Panc1 (cell line): ENCODE results near the gene C14orf132. TPM values are rescaled to one million over a fixed set of nuclear protein-coding genes. Genes with fewer than 3 reads are reported as not detected.

Source experiments
- ATAC-seq: fragments of 200-7000 bp; cut with Tn5 transposase; 2 replicates; pipeline ENCODE4 v1.9.1; 2020; ENCODE audit warnings: mild to moderate bottlenecking, moderate library complexity
- BruUV-seq: library from RNA; stranded (reverse); fragments of 400-500 nt; replicated peaks from 2 replicates; lab custom pipeline; 2021; lab: Mats Ljungman, UMichigan
- CTCF ChIA-PET: fragments of 300-600 bp; sonication (Branson Sonifier 250); formaldehyde crosslinking; loops from one replicate; lab custom pipeline; 2022; ENCODE audit warnings: antibody characterized with exemption; lab: Charles Lee
- POLR2A ChIA-PET: fragments of 300-600 bp; sonication (Branson Sonifier 250); formaldehyde crosslinking; loops from one replicate; lab custom pipeline; 2022; ENCODE audit warnings: antibody characterized with exemption; lab: Charles Lee
- DNase-seq: peaks from one replicate; pipeline ENCODE4 v3.0.0-alpha.2; 2010; ENCODE audit warnings: low read depth, low spot score
- H3K27ac ChIP-seq: 2 replicates; pipeline ENCODE4 v1.5.1; 2011; ENCODE audit warnings: mild to moderate bottlenecking, low read length, inconsistent platforms
- H3K27me3 ChIP-seq: fragments of 200-500 bp; sonication (Bioruptor generic); 2 replicates; pipeline ENCODE4 v1.6.0; 2014; ENCODE audit warnings: low read length, inconsistent platforms; ENCODE audit not compliant: control insufficient read depth, insufficient read depth
- H3K36me3 ChIP-seq: fragments of 200-500 bp; sonication (Bioruptor generic); 2 replicates; pipeline ENCODE4 v1.5.1; 2014; ENCODE audit warnings: inconsistent platforms, mild to moderate bottlenecking, low read length, moderate library complexity; ENCODE audit not compliant: control insufficient read depth, insufficient read depth
- H3K4me1 ChIP-seq: 2 replicates; pipeline ENCODE4 v1.5.1; 2011; ENCODE audit warnings: inconsistent platforms, mild to moderate bottlenecking, low read length, moderate library complexity; ENCODE audit not compliant: control insufficient read depth, insufficient read depth
- H3K4me3 ChIP-seq, 2 experiments: 2 replicates each; pipeline ENCODE4 v1.5.1; 2011 to 2012; ENCODE audit warnings: low read depth in 2 of 2, low read length in 2 of 2, mild to moderate bottlenecking in 2 of 2, inconsistent platforms in 1 of 2, moderate library complexity in 1 of 2
- H3K9me3 ChIP-seq: fragments of 200-500 bp; sonication (Bioruptor generic); 2 replicates; pipeline ENCODE4 v1.5.1; 2014; ENCODE audit warnings: low read depth, mild to moderate bottlenecking, inconsistent platforms, low read length, moderate library complexity; ENCODE audit not compliant: control insufficient read depth, insufficient read depth
- POLR2AphosphoS5 ChIP-seq: IDR thresholded peaks from 2 replicates; pipeline ENCODE4 v1.6.1; 2012; ENCODE audit warnings: mild to moderate bottlenecking, low read depth, low read length, moderate library complexity
- SIN3A ChIP-seq: IDR thresholded peaks from 2 replicates; pipeline ENCODE4 v1.6.1; 2012; ENCODE audit warnings: low read depth, mild to moderate bottlenecking, low read length, moderate library complexity, borderline replicate concordance; ENCODE audit not compliant: insufficient read depth
- TCF7L2 ChIP-seq: IDR thresholded peaks from 2 replicates; pipeline ENCODE4 v1.6.1; 2011; ENCODE audit warnings: mild to moderate bottlenecking, low read depth, low read length, inconsistent platforms
- in situ Hi-C: cut with HindIII; loops from 2 replicates; pipeline ENCODE4 v1.10.0; 2016; ENCODE audit warnings: low sequenced_read_pairs, low pct_unique_long_range_greater_than_20kb
- intact Hi-C: fragments of 100-400 bp; cut with micrococcal nuclease; formaldehyde crosslinking; loops from one replicate; pipeline ENCODE4 v1.10.0; 2022; ENCODE audit not compliant: unreplicated experiment
- total RNA-seq: library from RNA; stranded (reverse); gene quantifications from one replicate; pipeline ENCODE4 v1.2.1, GENCODE V29; 2021; ENCODE audit not compliant: unreplicated experiment
- TF ChIP-seq, protein P1 (sequence below): fragments of 450-650 bp; IDR thresholded peaks from 2 replicates; pipeline ENCODE4 v1.5.1; 2017; ENCODE audit warnings: mild to moderate bottlenecking
- TF ChIP-seq, protein P2 (sequence below), 2 experiments: IDR thresholded peaks; 2 replicates each; pipeline ENCODE4 v1.6.1; 2011 to 2012; ENCODE audit warnings: low read depth in 2 of 2, control low read depth in 1 of 2, low read length in 1 of 2, mild to moderate bottlenecking in 1 of 2, moderate library complexity in 1 of 2; ENCODE audit not compliant: insufficient read depth in 1 of 2

C14orf132 gene
- total RNA-seq, 1 experiment from 2014 or later = 23.0 TPM

- in situ Hi-C loops = no loop called here
- no peak for DNase-seq
These were observed 41.4 kb downstream of the C14orf132 start for GRCh38 chr14:96080571-96080970.

GRCh38 chr14:96081224-96081623 lies 42.1 kb downstream of the C14orf132 start:
- H3K36me3 ChIP-seq = no peaks in the 10 kb centered on the region
- H3K27ac ChIP-seq = peak overlapping the region; percentile 51; the same call in 1 of the 2 replicates
- TF ChIP-seq POLR2AphosphoS5 (no peak), SIN3A (no peak)
- TF ChIP-seq, protein P1, sequence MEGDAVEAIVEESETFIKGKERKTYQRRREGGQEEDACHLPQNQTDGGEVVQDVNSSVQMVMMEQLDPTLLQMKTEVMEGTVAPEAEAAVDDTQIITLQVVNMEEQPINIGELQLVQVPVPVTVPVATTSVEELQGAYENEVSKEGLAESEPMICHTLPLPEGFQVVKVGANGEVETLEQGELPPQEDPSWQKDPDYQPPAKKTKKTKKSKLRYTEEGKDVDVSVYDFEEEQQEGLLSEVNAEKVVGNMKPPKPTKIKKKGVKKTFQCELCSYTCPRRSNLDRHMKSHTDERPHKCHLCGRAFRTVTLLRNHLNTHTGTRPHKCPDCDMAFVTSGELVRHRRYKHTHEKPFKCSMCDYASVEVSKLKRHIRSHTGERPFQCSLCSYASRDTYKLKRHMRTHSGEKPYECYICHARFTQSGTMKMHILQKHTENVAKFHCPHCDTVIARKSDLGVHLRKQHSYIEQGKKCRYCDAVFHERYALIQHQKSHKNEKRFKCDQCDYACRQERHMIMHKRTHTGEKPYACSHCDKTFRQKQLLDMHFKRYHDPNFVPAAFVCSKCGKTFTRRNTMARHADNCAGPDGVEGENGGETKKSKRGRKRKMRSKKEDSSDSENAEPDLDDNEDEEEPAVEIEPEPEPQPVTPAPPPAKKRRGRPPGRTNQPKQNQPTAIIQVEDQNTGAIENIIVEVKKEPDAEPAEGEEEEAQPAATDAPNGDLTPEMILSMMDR = no peak
- TF ChIP-seq, protein P2, sequence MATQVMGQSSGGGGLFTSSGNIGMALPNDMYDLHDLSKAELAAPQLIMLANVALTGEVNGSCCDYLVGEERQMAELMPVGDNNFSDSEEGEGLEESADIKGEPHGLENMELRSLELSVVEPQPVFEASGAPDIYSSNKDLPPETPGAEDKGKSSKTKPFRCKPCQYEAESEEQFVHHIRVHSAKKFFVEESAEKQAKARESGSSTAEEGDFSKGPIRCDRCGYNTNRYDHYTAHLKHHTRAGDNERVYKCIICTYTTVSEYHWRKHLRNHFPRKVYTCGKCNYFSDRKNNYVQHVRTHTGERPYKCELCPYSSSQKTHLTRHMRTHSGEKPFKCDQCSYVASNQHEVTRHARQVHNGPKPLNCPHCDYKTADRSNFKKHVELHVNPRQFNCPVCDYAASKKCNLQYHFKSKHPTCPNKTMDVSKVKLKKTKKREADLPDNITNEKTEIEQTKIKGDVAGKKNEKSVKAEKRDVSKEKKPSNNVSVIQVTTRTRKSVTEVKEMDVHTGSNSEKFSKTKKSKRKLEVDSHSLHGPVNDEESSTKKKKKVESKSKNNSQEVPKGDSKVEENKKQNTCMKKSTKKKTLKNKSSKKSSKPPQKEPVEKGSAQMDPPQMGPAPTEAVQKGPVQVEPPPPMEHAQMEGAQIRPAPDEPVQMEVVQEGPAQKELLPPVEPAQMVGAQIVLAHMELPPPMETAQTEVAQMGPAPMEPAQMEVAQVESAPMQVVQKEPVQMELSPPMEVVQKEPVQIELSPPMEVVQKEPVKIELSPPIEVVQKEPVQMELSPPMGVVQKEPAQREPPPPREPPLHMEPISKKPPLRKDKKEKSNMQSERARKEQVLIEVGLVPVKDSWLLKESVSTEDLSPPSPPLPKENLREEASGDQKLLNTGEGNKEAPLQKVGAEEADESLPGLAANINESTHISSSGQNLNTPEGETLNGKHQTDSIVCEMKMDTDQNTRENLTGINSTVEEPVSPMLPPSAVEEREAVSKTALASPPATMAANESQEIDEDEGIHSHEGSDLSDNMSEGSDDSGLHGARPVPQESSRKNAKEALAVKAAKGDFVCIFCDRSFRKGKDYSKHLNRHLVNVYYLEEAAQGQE (IDR thresholded peaks at IDR 0.05; ENCODE audit: insufficient read depth in 1 of 2, low read depth in 2 of 2, low read length in 1 of 2) = no peak
- H3K9me3 ChIP-seq = no peaks in the 10 kb centered on the region
- ATAC-seq = no peak
- in situ Hi-C loops = no loop called here
- BruUV-seq = no TSS peak
- DNase-seq = no peak
- CTCF ChIA-PET = no interaction called here
- no peaks in the 10 kb centered on the region for H3K27me3 ChIP-seq
- peaks cover 7% of the 10 kb centered on the region; the same call in 1 of the 2 replicates for H3K4me1 ChIP-seq
- H3K4me3 ChIP-seq = no peak overlapping the region
- intact Hi-C loops = no loop called here
- POLR2A ChIA-PET = no interaction called here

More at GRCh38 chr14:96080571-96080970, 41.4 kb downstream of the C14orf132 start:
- no peak overlapping the region for H3K27ac ChIP-seq
- H3K27me3 ChIP-seq = no peaks in the 10 kb centered on the region
- TF ChIP-seq, protein P2 (IDR thresholded peaks at IDR 0.05; ENCODE audit: insufficient read depth in 1 of 2, low read depth in 2 of 2, low read length in 1 of 2) = no peak
- TF ChIP-seq TCF7L2 = no peak
- peaks cover 7% of the 10 kb centered on the region; the same call in 1 of the 2 replicates for H3K4me1 ChIP-seq
- ATAC-seq = no peak
- intact Hi-C loops = no loop called here
- POLR2A ChIA-PET = no interaction called here
- no peak overlapping the region for H3K4me3 ChIP-seq
- CTCF ChIA-PET = no interaction called here
- BruUV-seq = no TSS peak
- H3K36me3 ChIP-seq = no peaks in the 10 kb centered on the region
- no peaks in the 10 kb centered on the region for H3K9me3 ChIP-seq
